ENCODE results near the gene CLCNKA.
"Not testable (repeated sequence)": the region's sequence is repeated elsewhere in the genome, so short reads cannot be mapped to it uniquely, and the experiment has no call there.

GRCh38 chr1:16056521-16056912 is 34.7 kb downstream of the CLCNKA start:
- not testable (repeated sequence) for TF ChIP-seq ATF6 (CRISPR knock-in tag; IDR thresholded peaks at IDR 0.05); CTCF (IDR thresholded peaks at IDR 0.05); ZNF423 (CRISPR knock-in tag; IDR thresholded peaks at IDR 0.05); AFF4 (CRISPR knock-in tag; IDR thresholded peaks at IDR 0.05; ENCODE audit: borderline replicate concordance); ZNF138 (CRISPR knock-in tag; conservative IDR thresholded peaks at IDR 0.05)
